DMS79 treated with DMSO at 0.1 percent for 48 hours (cell line): ENCODE results near the gene HOXC10.

Experiments used
- DNase-seq: peaks from one replicate; lab custom pipeline; 2025; lab: John Stamatoyannopoulos, UW

Gene HOXC10

GRCh38 chr12:53991077-53991460 lies 6.1 kb downstream of the HOXC10 start:
- DNase-seq: peak; percentile 23

GRCh38 chr12:53992377-53992889 lies 7.5 kb downstream of the HOXC10 start:
- DNase-seq: no peak

DNA sequence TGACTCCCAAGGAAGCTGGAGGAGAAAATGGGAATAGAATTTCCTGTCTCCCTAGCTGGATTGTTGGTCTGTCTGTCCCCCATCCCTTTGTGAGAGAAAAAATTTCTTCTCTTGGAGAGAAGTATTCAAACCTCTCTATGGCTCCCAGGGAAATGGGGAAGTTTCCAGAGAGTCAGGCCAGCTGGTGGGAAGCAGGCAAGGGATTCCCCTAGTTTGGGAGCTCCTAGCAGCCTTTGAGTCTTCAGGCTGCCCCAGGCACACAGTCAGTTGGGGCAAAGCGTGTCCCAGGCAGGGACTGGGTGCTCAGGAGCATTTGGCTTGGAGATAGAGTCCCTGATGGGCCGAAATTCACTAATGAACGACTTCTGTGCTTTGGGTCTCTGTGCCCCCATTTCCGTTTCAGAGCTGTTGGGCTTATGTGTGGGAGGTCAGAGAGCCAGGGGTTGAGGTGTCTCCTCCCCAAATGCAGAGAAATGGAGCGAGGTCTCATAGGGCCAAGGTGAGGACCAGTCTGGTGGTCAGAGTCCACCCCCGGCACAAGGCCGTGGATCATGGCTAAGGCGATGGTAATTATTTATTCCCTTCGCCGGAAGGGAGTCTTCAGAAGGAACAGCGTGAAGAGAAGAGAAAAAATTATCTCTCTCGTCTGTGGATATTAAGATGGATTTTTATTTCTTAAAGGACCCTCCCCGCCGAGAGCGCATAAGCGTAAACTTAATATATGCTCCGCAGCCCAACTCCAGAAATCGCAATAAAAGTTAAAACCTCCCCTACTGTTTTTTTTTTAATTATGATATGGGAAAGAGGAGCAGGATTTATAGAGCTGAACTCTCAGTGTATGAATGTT lies 8.4 kb downstream of the HOXC10 start:
- no peak for DNase-seq

- no peak for DNase-seq
Measured at GRCh38 chr12:53994009-53994263, 9.0 kb downstream of the HOXC10 start.

DNA sequence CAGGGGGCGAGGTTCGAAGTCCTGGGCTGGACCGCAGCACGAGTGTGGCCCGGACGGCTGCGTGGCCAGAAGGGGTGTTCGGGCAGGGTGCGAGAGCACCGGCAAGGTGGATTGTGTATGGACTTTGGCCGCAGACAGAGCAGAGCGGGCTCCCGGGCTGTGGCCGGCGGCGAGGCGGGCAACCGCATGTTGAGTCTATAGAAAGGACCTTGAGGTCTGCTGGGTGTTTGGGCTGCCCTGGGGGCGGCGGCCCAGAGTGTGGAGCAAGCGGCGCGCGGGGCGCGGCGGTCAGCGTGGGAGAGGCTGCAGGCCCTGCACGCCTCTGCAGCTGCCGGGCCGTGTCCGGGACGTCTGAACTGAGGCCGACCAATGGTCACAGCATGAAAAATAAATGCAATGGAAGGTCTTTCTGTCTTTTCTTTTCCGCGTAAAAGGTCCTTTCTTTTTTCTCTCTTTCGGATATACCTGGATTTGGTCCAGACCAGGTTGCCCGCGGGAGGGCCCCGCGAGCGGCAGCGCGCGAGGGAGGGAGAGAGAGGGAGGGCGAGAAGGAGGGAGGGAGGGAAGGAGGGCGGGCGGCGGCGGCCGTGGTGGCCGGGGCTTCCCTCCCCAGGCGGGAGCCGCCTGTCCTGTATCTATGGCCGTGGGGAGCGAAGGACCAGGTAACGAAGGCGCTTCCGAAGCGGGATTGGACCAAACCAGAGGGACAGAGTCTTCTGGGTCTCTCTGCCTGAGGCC lies 9.5 kb downstream of the HOXC10 start:
- DNase-seq: no peak

- no peak for DNase-seq
Measured at GRCh38 chr12:53995002-53995377, 10.0 kb downstream of the HOXC10 start.

- DNase-seq: peak; percentile 23
Measured at GRCh38 chr12:53995378-53996239, 10.7 kb downstream of the HOXC10 start.

GRCh38 chr12:53996240-53997203 lies 11.6 kb downstream of the HOXC10 start:
- peak; percentile 27 for DNase-seq

DNA sequence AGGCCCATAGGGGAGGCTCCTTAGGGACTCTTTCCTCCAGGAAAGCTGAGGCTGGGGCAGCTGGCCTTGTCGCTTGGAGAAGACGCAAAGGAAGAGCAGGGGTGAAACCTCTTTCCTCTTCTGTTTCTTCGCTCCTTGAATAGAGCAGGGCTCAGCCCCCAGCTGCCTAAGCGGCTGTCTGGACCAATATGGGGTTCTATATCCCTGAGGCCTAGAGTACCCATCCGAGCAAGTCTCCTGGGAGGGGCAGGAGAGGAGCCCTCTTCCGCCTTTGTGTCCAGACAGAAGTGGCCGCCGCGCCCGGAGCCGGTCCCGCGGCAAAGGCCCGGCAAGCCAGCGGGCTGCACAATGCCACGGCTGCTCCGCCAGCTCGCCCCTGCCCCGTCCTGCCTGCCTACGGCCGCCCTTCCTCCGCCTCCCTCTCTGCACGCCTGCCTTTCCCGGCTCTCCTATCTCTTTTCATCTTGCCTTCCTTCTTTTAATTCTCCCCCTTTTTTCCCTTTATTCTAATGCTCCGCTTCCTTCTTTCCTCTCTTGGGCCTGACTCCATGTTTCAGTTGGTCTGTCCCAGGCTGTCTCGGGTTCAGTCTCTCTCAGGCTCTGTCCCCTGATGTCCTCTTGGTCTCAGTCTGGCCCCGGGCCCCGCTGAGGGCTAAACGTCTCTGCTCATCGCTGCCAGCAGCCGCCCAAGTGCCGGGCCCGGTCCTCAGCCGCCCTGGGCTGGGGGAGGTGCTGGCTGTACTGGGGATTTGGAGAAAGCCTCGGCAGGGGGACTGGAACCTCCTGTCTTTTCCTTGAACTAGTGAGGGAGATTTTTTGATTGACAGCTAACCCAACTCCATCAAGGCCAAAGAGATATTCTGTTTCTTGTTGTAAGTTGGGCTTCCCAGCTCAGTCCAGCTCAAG lies 12.5 kb downstream of the HOXC10 start:
- DNase-seq: no peak

DNA sequence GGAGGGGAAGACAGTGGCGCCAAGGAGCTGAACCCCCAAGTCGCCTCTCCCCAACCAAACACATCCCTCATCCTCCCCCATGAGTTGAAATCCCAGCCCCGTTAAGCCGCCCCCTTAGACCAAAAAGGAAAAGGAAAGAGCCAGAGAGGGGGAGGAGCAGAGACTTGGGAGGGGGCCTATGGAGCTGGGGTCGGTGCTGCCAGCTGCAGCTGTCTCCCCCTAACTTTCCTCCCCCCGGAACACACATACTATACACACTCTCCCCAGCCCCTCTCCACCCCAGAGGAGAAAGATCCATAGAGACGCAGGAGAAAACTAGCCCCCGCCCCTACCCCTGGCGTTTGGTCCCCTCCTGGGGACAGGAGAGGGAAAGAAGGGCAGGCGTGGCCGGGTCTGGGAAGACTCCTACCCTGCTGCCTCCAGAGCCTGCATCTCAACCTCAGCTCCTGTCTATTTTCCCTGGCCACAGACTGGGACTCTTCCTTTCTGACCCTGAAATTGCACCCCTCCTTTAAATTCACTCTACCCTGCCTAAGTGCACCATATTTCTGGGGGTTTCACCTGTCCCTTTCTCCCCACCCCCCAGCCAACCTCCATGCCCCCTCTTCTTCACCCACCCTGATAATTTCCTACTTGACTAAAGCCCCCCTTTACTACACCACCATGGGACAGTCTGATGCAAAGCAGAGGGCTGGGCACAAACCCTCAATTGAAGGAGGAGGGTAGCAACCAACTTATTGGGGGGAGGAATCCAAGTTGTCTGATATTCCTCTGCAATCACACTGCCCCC lies 13.4 kb downstream of the HOXC10 start:
- no peak for DNase-seq

GRCh38 chr12:53998900-53999236 lies 13.9 kb downstream of the HOXC10 start:
- no peak for DNase-seq

GRCh38 chr12:53999559-54000115 lies 14.7 kb downstream of the HOXC10 start:
- DNase-seq: peak; percentile 36

DNA sequence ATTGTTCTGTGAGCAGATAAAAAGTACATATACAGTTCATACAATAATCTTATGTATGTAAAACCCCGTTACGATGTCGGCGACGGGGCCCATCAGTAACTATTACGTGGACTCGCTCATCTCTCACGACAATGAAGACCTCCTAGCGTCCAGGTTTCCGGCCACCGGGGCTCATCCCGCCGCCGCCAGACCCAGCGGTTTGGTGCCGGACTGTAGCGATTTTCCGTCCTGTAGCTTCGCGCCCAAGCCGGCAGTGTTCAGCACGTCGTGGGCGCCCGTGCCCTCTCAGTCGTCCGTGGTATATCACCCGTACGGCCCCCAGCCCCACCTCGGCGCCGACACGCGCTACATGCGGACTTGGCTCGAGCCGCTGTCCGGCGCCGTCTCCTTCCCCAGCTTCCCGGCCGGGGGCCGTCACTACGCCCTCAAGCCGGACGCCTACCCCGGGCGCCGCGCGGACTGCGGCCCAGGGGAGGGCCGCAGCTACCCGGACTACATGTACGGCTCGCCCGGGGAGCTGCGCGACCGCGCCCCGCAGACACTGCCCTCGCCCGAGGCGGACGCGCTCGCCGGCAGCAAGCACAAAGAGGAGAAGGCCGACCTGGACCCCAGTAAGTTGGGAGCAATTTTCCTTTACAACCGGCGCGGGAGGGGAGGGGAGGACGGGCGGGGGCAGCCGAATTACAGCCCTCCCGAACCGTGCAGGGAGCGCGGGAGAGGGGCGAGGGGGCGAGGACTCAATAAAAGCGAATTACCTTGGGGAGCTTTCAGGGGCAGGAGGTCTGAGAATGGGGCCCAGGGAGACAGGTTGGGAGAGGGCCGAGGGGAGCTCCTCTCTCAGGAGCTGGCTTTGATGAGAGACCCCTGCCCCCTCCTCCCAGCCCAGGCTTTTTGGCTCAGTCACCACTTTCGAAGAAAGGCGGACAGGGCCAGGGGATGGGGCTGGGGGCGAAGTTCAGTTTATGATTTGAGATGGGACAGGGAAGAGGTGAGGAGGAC lies 15.5 kb downstream of the HOXC10 start, which contains the start of gene HOXC9:
Gene HOXC9, plus strand, starts transcription at position 46 of the 999 bp plus-strand sequence. Its CDS starts 28 bp downstream, at position 74.
- no peak for DNase-seq

DNA sequence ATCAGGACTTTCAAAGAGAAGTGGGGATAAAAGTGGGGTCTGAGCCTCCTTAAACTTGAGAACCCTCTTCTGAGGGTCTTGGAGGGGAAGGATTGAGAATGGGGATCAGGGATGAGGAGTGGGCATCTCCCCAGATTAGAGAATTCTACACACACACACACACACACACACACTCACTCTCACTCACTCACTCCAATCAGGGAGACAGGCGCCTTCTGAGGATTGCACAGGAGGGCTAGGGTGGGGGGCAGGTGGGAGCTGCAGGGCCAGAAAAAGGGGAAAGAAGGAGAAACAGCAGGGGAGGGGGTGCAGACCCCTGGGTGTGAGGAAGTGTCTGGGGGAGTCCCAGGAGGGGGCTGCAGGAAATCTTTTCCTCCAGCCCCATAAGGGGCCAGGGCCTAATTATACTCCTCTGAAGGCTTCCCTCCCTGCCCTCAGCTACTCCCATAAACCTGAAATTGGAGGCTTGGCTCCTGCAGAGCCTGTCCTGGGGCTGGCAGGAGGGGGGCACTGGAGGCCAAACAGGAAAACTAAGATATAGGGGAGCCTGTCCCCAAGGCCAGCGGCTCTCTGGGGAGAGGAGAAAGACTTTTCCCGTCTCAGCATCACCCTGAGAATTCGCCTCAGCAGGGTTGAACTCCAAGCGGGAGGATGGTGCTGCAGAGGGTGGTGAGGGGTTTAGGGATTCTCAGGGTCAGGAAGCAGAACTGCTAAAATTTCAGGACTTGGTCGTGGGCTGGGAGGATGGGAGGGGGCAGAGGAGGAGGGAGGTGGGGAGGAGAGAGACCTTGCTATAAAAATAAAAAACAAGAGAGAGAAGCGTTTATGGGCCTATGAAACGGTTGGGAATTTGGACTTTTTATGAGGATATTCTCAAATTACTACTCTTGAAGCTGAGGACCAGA lies 16.6 kb downstream of the HOXC10 start:
- no peak for DNase-seq

DNA sequence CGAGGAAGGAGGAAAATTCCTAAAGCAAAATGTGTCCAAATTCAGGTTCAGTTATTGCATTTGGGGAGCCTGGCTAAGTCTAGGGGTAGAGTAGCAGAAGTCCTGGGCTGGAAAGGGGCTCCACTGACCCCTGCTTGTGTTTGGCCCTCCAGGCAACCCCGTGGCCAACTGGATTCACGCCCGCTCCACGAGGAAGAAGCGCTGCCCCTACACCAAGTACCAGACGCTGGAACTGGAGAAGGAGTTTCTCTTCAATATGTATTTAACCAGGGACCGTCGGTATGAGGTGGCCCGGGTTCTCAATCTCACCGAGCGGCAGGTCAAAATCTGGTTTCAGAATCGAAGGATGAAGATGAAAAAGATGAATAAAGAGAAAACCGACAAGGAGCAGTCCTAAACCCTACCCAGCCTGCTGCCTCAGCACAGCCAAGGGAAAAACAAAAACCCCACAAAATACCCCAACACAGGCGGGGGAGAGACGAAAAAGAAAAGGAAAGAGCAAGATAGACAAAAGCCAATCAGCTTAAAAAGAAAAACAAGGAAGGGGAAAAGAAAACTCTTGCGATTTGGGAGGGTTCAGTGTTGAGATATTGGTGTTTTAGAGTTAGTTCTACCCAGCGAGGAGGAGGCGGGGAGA lies 17.4 kb downstream of the HOXC10 start:
- DNase-seq: no peak

DNA sequence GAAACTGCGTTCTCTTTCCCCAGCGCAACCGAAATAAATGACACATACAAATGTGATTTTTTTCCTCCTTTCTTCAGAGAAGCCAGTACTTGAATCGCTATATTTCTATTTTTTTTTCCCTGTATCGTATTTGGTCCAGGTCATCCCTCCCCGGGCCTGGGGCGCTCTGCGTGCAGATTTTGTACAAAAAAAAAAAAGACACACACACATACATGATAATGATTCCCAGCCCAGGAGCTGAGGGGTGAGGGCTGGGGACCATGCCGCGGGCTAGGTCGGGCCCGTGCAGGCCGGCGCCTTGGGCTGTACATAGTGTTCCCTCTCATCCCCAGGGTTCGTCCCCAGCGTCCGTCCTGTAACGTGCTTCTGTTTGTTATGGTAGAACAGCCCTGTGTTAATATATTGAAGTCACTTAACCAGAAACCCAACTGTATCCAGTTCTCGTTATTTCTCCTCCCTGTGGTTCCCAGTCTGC lies 18.0 kb downstream of the HOXC10 start:
- DNase-seq: no peak
